WERI-Rb-1 (cell line): Measurements from ENCODE around the gene TBC1D22B.

ENCODE experiments used
- DNase-seq: peaks from one replicate; pipeline ENCODE4 v3.0.0-alpha.2; 2020
- H3K27ac ChIP-seq: fragments of 250-450 bp; sonication (Bioruptor Pico); 2 replicates; pipeline ENCODE4 v1.5.1; 2020; ENCODE audit warnings: mild to moderate bottlenecking, moderate library complexity
- H3K27me3 ChIP-seq: fragments of 250-450 bp; sonication (Bioruptor Pico); 2 replicates; pipeline ENCODE4 v1.5.1; 2021; ENCODE audit warnings: mild to moderate bottlenecking, low read depth, moderate library complexity; ENCODE audit not compliant: insufficient read depth, severe bottlenecking
- H3K36me3 ChIP-seq: fragments of 250-450 bp; sonication (Bioruptor Pico); 2 replicates; pipeline ENCODE4 v1.5.1; 2020; ENCODE audit warnings: mild to moderate bottlenecking, moderate library complexity
- H3K4me3 ChIP-seq: 2 replicates; pipeline ENCODE4 v1.5.1; 2011; ENCODE audit warnings: low read depth, mild to moderate bottlenecking, control low read depth, low read length
- H3K9me3 ChIP-seq: fragments of 250-450 bp; sonication (Bioruptor Pico); 2 replicates; pipeline ENCODE4 v1.5.1; 2021; ENCODE audit warnings: mild to moderate bottlenecking, moderate library complexity; ENCODE audit not compliant: severe bottlenecking
- CTCF ChIP-seq: IDR thresholded peaks from 2 replicates; pipeline ENCODE4 v1.5.1; 2011; ENCODE audit warnings: low read depth, mild to moderate bottlenecking, control low read depth, inconsistent platforms, low read length

Gene TBC1D22B

DNA sequence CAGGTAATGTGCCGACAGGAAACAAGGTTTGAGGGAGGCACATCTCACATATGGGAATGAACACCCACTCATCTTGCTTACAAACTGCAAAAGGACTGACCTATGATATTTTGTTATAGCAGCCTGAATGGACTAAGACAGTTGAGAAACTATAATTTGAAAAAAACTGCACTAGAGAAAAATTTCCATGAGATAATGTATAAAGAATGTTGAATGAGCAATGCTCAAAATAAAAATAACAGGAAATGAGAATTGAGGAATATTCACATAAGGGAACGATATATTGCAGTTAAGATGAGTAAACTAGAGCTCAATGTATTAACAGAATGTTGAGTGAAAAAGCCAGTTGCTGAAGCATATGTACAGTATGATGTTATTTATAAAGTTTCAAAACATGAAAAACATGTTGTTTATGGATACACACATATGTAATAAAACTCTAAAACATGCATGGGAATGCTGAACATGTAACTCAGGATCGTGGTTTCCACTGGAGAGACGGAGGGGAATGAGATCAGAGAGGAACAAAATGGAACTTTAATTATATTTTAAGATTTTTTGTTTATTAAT, 6.3 kb upstream of the TBC1D22B start:
- H3K27ac ChIP-seq = no peak overlapping the region
- DNase-seq = no peak
- no peak overlapping the region for H3K4me3 ChIP-seq
- TF ChIP-seq CTCF = no peak
- no peaks in the 10 kb centered on the region for H3K36me3 ChIP-seq
- H3K9me3 ChIP-seq = peaks cover 3% of the 10 kb centered on the region
- H3K27me3 ChIP-seq = no peaks in the 10 kb centered on the region

- DNase-seq = no peak
- Histone ChIP-seq H3K36me3 (peaks cover 4% of the 10 kb centered on the region; the same call in 1 of the 2 replicates), H3K9me3 (no peaks in the 10 kb centered on the region), H3K4me3 (no peak overlapping the region), H3K27ac (no peak overlapping the region), H3K27me3 (no peaks in the 10 kb centered on the region)
- no peak for TF ChIP-seq CTCF
Observed at GRCh38 chr6:37253486-37254007, 4.0 kb upstream of the TBC1D22B start.

DNA sequence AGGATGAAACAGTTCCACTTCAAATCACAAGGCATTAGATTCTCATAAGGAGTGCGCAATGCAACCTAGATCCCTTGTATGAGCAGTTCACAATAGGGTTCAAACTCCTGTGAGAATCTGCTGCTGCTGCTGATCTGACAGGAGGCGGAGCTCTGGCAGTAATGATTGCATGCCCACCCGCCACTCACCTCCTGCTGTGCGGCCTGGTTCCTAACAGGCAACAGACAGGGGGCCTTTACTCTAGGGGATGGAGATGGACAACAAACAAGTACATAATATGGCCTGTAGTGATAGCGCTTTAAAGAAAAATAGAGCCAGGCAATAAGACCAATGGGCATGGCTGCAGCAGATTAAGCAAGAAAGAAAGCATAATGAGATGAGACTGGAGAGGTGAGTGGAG, 2.7 kb upstream of the TBC1D22B start:
- no peak overlapping the region for H3K27ac ChIP-seq
- H3K27me3 ChIP-seq = no peaks in the 10 kb centered on the region
- DNase-seq = no peak
- H3K4me3 ChIP-seq = no peak overlapping the region
- no peaks in the 10 kb centered on the region for H3K9me3 ChIP-seq
- TF ChIP-seq CTCF = no peak
- peaks cover 4% of the 10 kb centered on the region; the same call in 1 of the 2 replicates for H3K36me3 ChIP-seq

GRCh38 chr6:37256692-37257319, 766 bp upstream of the TBC1D22B start:
- no peak for TF ChIP-seq CTCF
- Histone ChIP-seq H3K9me3 (no peaks in the 10 kb centered on the region), H3K36me3 (peaks cover 4% of the 10 kb centered on the region; the same call in 1 of the 2 replicates), H3K27me3 (no peaks in the 10 kb centered on the region), H3K27ac (peak overlapping the region; percentile 20), H3K4me3 (peak overlapping the region; percentile 62)
- DNase-seq = no peak

DNA sequence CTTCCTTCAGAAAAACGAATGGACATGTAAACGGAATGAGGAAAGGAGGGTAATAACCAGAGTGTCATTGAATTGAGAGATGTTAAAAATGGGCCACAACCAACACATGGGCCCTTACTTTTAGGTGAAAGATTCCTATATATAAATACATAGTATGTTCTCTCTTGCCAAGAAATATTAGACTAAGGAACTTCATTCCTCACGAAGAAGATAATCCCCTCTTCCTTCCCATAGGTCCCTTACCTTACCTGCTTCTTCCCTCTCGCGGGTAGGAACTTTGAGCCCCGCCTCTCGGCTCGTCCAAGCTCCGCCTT, 295 bp upstream of the TBC1D22B start:
- no peak for DNase-seq
- peak overlapping the region; percentile 62 for H3K4me3 ChIP-seq
- no peaks in the 10 kb centered on the region for H3K27me3 ChIP-seq
- H3K9me3 ChIP-seq = no peaks in the 10 kb centered on the region
- peak overlapping the region; percentile 20 for H3K27ac ChIP-seq
- no peak for TF ChIP-seq CTCF
- H3K36me3 ChIP-seq = peaks cover 4% of the 10 kb centered on the region; the same call in 1 of the 2 replicates
